ENCODE measurements around the gene BANF1. TPM values are rescaled to one million over a fixed set of nuclear protein-coding genes. Genes with fewer than 3 reads are reported as not detected.

Gene BANF1
- total and polyA plus RNA-seq, 10 of the 15 experiments (the other 5 are each of a cell fraction or from before 2014, with no cell fraction given), result 99.0 to 574 (median 297) TPM

DNA sequence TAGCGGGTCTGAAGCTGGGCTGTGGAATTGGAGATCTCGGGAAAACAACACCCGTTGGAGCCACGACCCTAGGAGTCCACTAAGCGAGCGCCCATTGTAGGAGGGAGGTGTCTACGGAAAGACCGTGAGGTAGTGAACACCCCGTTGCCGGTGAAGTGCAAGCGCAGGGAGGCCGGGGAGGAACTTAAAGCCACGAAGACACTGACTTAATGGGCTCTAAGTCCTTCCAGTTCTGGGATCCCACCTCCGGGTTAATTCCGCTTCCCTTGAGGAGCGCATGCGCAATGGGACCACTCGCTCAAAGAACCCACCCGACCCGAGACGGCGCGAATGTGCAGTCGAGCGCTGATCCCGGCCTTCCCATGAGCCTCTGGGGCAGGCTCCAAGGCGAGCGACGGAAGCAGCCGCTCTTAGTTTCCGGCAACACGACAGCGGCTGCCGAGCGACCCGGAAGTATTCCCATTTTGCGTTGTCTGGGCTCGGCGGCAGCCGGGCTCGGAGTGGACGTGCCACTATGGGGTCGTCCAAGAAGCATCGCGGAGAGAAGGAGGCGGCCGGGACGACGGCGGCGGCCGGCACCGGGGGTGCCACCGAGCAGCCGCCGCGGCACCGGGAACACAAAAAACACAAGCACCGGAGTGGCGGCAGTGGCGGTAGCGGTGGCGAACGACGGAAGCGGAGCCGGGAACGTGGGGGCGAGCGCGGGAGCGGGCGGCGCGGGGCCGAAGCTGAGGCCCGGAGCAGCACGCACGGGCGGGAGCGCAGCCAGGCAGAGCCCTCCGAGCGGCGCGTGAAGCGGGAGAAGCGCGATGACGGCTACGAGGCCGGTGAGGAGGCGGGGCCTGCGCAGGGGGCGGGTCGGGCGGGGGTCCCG, 40.8 kb upstream of the BANF1 start, which contains the start of gene SART1 (continued):
- TF ChIP-seq, protein P1, sequence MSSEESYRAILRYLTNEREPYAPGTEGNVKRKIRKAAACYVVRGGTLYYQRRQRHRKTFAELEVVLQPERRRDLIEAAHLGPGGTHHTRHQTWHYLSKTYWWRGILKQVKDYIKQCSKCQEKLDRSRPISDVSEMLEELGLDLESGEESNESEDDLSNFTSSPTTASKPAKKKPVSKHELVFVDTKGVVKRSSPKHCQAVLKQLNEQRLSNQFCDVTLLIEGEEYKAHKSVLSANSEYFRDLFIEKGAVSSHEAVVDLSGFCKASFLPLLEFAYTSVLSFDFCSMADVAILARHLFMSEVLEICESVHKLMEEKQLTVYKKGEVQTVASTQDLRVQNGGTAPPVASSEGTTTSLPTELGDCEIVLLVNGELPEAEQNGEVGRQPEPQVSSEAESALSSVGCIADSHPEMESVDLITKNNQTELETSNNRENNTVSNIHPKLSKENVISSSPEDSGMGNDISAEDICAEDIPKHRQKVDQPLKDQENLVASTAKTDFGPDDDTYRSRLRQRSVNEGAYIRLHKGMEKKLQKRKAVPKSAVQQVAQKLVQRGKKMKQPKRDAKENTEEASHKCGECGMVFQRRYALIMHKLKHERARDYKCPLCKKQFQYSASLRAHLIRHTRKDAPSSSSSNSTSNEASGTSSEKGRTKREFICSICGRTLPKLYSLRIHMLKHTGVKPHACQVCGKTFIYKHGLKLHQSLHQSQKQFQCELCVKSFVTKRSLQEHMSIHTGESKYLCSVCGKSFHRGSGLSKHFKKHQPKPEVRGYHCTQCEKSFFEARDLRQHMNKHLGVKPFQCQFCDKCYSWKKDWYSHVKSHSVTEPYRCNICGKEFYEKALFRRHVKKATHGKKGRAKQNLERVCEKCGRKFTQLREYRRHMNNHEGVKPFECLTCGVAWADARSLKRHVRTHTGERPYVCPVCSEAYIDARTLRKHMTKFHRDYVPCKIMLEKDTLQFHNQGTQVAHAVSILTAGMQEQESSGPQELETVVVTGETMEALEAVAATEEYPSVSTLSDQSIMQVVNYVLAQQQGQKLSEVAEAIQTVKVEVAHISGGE (CRISPR knock-in tag; IDR thresholded peaks at IDR 0.05), result 0 out of 2 replicates have a peak, but pooled peaks have one; percentile 20
- TF ChIP-seq SIN3A (IDR thresholded peaks at IDR 0.05; ENCODE audit: low read depth, low read length), result peak; percentile 92
- peak; percentile 43 for TF ChIP-seq SMAD1 (IDR thresholded peaks at IDR 0.05; ENCODE audit: low read depth, partially characterized antibody)
- TF ChIP-seq CEBPB (IDR thresholded peaks at IDR 0.05; ENCODE audit: borderline replicate concordance in 1 of 2, low read depth in 2 of 2, low read length in 2 of 2), result no peak
- TF ChIP-seq, protein P2, sequence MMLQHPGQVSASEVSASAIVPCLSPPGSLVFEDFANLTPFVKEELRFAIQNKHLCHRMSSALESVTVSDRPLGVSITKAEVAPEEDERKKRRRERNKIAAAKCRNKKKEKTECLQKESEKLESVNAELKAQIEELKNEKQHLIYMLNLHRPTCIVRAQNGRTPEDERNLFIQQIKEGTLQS (IDR thresholded peaks at IDR 0.05; ENCODE audit: borderline replicate concordance, extremely low read depth, low read depth, low read length), result no peak
- TF ChIP-seq SPI1 (IDR thresholded peaks at IDR 0.05; ENCODE audit: borderline replicate concordance, insufficient read depth, low read depth, low read length), result no peak
- peak; percentile 84; the same call in 1 of the 2 replicates for TF ChIP-seq ZNF207 (IDR thresholded peaks at IDR 0.05; ENCODE audit: borderline replicate concordance)
- TF ChIP-seq ZSCAN29 (IDR thresholded peaks at IDR 0.05), result no peak
- TF ChIP-seq ZNF384 (IDR thresholded peaks at IDR 0.05; ENCODE audit: borderline replicate concordance, low read depth, low read length), result no peak
- no peak for TF ChIP-seq RAD51 (IDR thresholded peaks at IDR 0.05)
- 0 out of 2 replicates have a peak, but pooled peaks have one; percentile 52 for TF ChIP-seq STAT1 (conservative IDR thresholded peaks at IDR 0.05)
- TF ChIP-seq, protein P3, sequence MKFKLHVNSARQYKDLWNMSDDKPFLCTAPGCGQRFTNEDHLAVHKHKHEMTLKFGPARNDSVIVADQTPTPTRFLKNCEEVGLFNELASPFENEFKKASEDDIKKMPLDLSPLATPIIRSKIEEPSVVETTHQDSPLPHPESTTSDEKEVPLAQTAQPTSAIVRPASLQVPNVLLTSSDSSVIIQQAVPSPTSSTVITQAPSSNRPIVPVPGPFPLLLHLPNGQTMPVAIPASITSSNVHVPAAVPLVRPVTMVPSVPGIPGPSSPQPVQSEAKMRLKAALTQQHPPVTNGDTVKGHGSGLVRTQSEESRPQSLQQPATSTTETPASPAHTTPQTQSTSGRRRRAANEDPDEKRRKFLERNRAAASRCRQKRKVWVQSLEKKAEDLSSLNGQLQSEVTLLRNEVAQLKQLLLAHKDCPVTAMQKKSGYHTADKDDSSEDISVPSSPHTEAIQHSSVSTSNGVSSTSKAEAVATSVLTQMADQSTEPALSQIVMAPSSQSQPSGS (IDR thresholded peaks at IDR 0.05; ENCODE audit: low read length), result no peak
- TF ChIP-seq, protein P4, sequence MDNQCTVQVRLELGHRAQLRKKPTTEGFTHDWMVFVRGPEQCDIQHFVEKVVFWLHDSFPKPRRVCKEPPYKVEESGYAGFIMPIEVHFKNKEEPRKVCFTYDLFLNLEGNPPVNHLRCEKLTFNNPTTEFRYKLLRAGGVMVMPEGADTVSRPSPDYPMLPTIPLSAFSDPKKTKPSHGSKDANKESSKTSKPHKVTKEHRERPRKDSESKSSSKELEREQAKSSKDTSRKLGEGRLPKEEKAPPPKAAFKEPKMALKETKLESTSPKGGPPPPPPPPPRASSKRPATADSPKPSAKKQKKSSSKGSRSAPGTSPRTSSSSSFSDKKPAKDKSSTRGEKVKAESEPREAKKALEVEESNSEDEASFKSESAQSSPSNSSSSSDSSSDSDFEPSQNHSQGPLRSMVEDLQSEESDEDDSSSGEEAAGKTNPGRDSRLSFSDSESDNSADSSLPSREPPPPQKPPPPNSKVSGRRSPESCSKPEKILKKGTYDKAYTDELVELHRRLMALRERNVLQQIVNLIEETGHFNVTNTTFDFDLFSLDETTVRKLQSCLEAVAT (IDR thresholded peaks at IDR 0.05), result peak; percentile 73
- no peak for TF ChIP-seq BMI1 (IDR thresholded peaks at IDR 0.05; ENCODE audit: borderline replicate concordance)
- peak; percentile 72; the same call in 1 of the 2 replicates for TF ChIP-seq CHD2 (IDR thresholded peaks at IDR 0.05; ENCODE audit: borderline replicate concordance, low read depth, low read length)
- TF ChIP-seq HDAC6 (IDR thresholded peaks at IDR 0.05; ENCODE audit: unreplicated experiment), result no peak
- TF ChIP-seq, protein P5, sequence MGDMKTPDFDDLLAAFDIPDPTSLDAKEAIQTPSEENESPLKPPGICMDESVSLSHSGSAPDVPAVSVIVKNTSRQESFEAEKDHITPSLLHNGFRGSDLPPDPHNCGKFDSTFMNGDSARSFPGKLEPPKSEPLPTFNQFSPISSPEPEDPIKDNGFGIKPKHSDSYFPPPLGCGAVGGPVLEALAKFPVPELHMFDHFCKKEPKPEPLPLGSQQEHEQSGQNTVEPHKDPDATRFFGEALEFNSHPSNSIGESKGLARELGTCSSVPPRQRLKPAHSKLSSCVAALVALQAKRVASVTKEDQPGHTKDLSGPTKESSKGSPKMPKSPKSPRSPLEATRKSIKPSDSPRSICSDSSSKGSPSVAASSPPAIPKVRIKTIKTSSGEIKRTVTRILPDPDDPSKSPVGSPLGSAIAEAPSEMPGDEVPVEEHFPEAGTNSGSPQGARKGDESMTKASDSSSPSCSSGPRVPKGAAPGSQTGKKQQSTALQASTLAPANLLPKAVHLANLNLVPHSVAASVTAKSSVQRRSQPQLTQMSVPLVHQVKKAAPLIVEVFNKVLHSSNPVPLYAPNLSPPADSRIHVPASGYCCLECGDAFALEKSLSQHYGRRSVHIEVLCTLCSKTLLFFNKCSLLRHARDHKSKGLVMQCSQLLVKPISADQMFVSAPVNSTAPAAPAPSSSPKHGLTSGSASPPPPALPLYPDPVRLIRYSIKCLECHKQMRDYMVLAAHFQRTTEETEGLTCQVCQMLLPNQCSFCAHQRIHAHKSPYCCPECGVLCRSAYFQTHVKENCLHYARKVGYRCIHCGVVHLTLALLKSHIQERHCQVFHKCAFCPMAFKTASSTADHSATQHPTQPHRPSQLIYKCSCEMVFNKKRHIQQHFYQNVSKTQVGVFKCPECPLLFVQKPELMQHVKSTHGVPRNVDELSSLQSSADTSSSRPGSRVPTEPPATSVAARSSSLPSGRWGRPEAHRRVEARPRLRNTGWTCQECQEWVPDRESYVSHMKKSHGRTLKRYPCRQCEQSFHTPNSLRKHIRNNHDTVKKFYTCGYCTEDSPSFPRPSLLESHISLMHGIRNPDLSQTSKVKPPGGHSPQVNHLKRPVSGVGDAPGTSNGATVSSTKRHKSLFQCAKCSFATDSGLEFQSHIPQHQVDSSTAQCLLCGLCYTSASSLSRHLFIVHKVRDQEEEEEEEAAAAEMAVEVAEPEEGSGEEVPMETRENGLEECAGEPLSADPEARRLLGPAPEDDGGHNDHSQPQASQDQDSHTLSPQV (IDR thresholded peaks at IDR 0.05), result no peak
